Measurements from ENCODE around the gene AP1S3.

AP1S3 gene

DNA sequence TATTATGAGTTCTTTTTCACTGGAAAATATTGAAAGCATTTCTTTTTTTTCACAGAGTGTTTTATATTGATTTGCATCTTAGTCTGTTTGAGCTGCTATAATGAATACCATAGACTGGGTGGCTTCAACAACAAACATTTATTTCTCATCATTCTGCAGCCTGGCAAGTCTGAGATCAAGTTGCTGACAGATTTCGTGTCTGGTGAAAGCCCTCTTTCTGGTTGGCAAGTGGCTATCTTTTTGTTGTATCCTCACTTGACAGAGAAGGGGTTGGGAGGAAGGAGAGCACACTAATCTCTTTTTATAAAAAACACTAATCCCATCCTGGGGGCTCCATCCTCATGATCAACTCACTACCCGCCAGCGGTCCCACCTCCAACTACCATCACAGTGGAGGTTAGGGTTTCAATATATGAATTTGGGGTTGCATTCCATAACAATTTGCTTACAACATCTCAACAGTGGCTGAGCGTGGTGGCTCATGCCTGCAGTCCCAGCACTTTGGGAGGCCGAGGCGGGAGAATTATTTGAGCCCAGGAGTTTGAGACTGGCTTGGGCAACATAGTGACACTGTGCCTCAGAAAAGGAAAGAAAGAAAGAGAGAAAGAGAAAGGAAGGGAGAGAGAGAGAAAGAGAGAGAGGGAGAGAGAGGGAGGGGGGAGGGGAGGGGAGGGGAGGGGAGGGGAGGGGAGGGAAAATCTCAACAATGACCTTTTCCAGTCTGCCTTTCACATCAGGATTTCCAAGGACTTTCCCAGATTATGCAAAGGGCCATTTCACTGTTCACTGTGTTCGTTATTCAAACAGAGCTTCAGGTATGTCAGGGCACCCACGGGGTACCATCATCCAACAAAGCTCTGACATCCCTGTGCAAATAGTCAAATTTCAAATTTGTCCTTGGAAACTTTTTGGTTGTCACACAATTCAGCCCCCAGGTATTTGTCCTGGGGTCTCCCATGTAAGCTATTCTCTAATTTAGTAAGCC lies 111.1 kb downstream of the AP1S3 start:
- no peak for DNase-seq (ENCODE audit: low read depth in 2 of 2, low spot score in 1 of 2)

DNA sequence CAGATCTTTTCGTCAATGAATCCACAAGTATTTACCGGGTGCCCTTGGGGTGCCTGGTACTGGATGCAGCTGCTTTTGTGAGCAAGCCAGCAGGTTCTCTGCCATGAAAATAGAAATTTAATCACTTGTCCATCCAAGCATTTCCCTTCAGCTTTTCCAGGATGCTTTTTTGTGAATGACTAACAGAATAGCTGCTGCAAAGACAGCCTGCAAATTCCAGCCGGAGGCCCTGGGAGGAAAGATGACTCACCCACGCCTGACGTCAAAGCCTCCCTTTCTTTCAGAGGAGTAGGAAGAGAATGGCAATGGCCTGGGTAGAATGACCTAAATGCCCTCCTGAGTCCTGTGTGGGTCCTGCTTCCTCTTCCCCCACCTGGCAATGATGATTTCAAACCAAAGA lies 111.9 kb downstream of the AP1S3 start:
- no peak for DNase-seq (ENCODE audit: low read depth in 2 of 2, low spot score in 1 of 2)

DNA sequence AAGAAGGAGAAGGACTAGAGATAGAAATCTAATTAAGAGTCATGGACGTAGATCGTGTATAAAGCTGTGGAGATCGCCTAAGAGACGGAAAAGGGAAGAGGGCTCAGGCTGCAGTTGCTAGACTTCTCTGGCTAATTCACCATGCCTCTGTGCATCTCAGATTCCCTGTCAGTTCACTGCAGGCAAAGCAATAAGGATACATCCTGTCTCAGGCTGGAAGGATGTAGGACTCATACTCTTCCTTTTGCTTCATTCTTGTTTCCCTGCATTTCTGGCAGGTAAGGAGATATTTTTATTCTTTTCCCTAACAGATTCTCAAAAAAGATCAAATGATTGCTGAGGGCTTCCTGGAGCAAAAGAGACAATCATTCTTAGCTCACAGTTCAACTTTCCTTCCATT lies 112.5 kb downstream of the AP1S3 start:
- DNase-seq (ENCODE audit: low read depth in 2 of 2, low spot score in 1 of 2), result no peak

DNA sequence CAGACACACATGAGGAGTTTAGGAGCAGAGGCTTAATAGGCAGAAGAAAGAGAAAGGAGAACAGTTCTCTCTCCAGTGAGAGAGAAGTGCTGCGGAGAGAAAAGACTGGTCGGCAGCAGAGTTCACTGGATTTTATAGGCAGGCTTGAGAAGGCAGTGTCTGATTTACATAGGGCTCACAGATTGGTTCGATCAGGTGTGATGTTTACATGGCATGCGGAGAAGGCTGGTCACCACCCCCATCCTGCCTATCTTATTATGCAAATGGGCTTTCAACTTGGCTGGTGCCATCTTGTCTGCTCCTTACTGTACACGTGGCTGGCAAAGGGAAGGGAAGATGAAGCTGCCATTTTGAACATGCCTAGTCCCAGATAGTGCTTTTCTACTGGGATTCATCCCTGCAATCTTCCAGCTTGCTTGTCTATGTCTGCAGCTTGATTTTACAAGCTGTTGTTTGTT lies 113.4 kb downstream of the AP1S3 start:
- no peak for DNase-seq (ENCODE audit: low read depth in 2 of 2, low spot score in 1 of 2)

DNA sequence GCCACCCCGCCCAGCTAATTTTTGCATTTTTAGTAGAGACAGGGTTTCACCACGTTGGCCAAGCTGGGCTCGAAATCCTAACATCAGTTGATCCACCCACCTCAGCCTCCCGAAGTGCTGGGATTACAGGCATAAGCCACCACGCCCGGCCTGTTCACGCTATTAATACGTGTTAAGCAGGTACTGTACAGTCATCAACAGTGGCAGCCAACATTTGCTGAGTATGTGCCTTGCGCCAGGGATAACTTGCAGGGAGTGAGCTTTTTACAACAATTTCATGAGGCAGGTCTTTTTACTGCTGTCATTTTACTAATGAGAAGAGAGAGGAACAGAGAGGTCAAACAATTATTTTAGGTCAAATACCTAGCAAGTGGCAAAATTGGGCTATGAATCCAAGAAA lies 115.2 kb downstream of the AP1S3 start:
- no peak for DNase-seq (ENCODE audit: low read depth in 2 of 2, low spot score in 1 of 2)

DNA sequence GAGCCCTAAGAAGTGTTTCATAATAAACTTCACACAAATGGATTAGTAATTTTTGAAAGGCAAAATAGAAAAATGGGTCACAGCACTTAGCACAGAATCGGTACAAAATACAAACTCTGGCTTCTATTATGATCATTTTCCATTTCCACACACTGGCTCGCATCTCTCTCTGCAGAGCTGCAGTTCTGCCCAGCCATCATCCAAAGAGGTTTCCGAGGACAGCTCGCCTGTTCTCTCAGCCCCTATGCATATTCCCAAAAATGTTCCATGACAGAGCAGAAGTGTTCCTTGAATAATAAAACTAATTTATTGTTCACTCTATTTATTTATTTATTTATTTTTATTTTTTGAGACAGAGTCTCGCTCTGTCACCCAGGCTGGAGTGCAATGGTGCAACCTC lies 115.6 kb downstream of the AP1S3 start:
- no peak for DNase-seq (ENCODE audit: low read depth in 2 of 2, low spot score in 1 of 2)

DNA sequence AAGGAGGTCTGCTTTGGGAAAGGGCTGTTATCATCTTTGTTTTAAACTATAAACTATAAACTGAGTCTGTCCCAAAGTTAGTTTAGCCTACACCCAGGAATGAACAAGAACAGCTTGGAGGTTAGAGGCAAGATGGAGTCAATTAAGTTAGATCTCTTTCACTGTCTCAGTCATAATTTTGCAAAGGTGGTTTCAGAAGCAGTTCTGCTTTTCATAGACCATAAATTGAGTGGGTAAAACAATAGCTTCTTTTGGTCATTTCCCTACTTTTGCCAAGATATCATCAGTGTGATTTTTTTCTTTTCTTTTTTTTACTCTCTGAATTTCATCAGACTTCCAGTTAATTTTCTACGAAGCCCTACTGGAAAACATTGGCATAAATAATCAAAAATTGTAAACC lies 117.0 kb downstream of the AP1S3 start:
- no peak for DNase-seq (ENCODE audit: low read depth in 2 of 2, low spot score in 1 of 2)

DNA sequence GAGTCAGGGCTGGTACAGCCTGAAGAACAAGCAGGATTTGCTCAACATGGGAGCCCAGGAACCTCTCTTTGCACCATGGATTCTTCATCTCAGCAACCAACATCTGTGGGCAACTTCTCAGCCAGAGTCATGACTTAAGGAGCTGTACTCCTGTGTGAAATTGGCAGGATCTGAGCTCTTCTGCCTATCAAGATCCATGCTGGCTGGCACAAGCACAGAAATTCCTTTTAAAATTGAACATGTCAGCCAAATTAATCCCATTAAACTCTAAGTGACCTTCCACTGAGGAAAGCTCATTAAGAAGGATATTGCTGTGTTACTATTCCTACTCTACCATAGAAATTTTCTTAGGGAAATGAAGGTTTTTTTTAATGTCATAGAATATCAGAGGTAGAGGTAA lies 124.7 kb downstream of the AP1S3 start:
- DNase-seq (ENCODE audit: low read depth in 2 of 2, low spot score in 1 of 2), result no peak

DNA sequence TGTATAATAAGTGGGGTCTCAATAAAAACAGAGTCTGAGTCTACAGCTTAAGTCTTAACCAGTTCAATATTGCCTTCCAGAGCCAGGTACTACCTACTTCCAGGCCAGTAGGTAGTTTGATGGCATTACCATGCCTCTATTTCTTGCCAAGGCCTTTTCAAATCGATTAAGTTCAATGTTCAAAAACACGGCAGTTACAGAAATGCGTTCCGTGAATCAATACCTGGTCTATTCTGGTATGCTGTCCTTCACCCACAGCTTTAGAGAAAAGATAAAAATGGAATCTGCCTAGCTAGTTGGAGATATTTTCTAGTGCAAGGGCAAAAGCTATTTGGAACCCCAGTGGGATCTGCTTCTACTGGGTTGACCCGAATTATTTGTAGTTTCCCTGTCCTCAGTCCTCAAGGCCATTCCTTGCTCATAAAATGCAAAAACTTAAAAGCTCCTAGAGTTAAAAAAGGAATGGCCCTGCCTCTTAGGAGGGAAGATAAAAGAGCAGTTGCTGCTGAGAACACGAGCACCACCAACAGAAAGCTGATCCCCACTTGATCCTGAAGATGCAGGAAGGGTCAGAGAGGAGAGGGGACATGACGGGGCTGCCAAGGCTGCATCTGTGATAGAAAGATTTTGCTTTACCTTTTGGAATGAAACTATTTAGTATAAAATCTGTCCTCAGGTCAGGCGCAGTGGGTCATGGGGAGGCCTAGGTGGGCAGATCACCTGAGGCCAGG lies 125.6 kb downstream of the AP1S3 start:
- no peak for DNase-seq (ENCODE audit: low read depth in 2 of 2, low spot score in 1 of 2)
